Progenitor cell of endocrine pancreas (in vitro differentiated cells): ENCODE results near the gene PPAT. TPM values are rescaled to one million over a fixed set of nuclear protein-coding genes. Genes with fewer than 3 reads are reported as not detected.

Source experiments
- DNase-seq: peaks from one replicate; pipeline ENCODE4 v3.0.0; 2021; ENCODE audit warnings: low spot score; ENCODE audit not compliant: unreplicated experiment
- H3K27ac Mint-ChIP-seq: 2 replicates; pipeline ENCODE4 v1.8.0; 2021; ENCODE audit warnings: mild to moderate bottlenecking, moderate library complexity, mixed read lengths
- H3K27me3 Mint-ChIP-seq: 2 replicates; pipeline ENCODE4 v1.8.0; 2021; ENCODE audit warnings: mixed read lengths
- H3K36me3 Mint-ChIP-seq: 2 replicates; pipeline ENCODE4 v1.8.0; 2022; ENCODE audit warnings: mixed read lengths; ENCODE audit not compliant: insufficient read depth
- H3K4me1 Mint-ChIP-seq: 2 replicates; pipeline ENCODE4 v1.8.0; 2021; ENCODE audit warnings: low read depth, mixed read lengths
- H3K4me3 Mint-ChIP-seq: 2 replicates; pipeline ENCODE4 v1.8.0; 2021; ENCODE audit warnings: low read depth, mild to moderate bottlenecking, moderate library complexity, mixed read lengths
- H3K9me3 Mint-ChIP-seq: 2 replicates; pipeline ENCODE4 v1.8.0; 2021; ENCODE audit warnings: low read depth, mixed read lengths
- CTCF ChIP-seq: fragments of 200-600 bp; sonication (generic); IDR thresholded peaks from one replicate; pipeline ENCODE4 v1.5.0; 2021; ENCODE audit warnings: antibody characterized with exemption, mild to moderate bottlenecking; ENCODE audit not compliant: unreplicated experiment
- total RNA-seq: library from RNA; stranded (reverse); gene quantifications from 2 replicates; pipeline ENCODE4 v1.2.1, GENCODE V29; 2021

The PPAT gene
- total RNA-seq, 1 donor from 2014 or later: 24.4 TPM

DNA sequence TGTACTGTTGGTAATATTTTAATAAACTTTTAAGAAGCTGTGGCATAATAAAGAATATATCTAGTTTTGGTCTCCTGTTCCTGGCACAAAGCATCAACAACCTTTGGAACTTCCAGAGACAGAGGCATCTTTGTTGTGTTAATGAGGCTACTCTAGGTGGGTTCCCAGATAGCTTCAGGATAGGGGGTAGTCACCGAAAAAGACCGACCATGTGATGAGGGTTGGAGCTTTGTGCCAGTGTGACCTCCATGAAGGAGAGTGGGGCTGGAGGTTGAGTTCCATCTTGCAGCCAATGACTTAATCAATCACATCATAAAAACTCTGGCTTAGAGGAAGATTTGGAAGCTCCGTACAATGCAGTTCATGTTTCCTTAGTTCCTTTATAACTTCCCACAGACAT lies 9.9 kb downstream of the PPAT start:
- H3K4me1 Mint-ChIP-seq: peaks cover 3% of the 10 kb centered on the region
- no peak for TF ChIP-seq CTCF
- peaks cover 4% of the 10 kb centered on the region for H3K36me3 Mint-ChIP-seq
- DNase-seq: no peak
- no peak overlapping the region for H3K4me3 Mint-ChIP-seq
- H3K27ac Mint-ChIP-seq: peak overlapping the region; percentile 45
- H3K27me3 Mint-ChIP-seq: no peaks in the 10 kb centered on the region
- peaks cover 4% of the 10 kb centered on the region for H3K9me3 Mint-ChIP-seq

DNA sequence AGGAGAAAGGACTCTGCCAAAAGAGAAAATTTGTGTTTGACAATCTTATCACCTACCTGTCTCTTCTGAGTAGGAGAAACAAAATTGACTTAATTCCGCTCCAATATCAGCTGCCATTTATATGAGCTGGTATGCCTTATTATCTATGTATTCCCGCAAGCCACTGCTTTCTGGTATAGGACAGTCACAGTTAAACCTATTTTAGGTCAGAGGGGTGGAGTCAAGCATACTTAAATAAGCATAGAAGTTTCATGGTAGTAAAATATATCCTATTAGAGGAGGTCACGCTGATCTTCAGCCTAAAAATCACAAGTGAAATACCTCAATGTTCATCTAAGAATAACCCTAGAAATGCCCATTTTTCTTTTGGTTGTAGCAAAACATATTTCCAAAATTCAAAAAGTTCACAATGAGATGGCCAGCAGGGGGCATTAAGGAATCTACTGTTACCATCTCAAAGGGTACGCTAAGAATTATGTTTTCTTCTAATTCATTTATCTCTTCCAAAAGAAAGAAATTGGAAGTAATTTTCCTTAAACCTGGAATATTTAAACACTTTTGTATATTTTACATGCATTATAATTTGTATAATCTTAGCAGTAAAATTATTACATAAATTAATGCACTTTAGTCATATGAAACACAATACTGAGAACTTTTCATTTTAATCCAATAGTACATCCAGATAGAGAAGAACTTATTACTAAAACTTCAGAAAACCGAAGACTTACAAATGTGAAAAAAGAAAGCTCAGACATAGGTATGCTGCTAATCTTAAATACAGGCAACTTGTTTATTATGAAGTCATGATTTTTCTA lies 10.5 kb downstream of the PPAT start:
- Mint-ChIP-seq H3K4me1 (peaks cover 3% of the 10 kb centered on the region), H3K4me3 (no peak overlapping the region), H3K36me3 (peaks cover 5% of the 10 kb centered on the region), H3K9me3 (peaks cover 4% of the 10 kb centered on the region), H3K27ac (no peak overlapping the region), H3K27me3 (no peaks in the 10 kb centered on the region)
- no peak for DNase-seq
- peak; percentile 65 for TF ChIP-seq CTCF

GRCh38 chr4:56424176-56424575 lies 11.2 kb downstream of the PPAT start:
- Mint-ChIP-seq H3K27me3 (no peaks in the 10 kb centered on the region), H3K9me3 (peaks cover 4% of the 10 kb centered on the region), H3K4me3 (no peak overlapping the region), H3K4me1 (peaks cover 3% of the 10 kb centered on the region), H3K27ac (no peak overlapping the region), H3K36me3 (peaks cover 5% of the 10 kb centered on the region)
- no peak for TF ChIP-seq CTCF
- no peak for DNase-seq

GRCh38 chr4:56417396-56417795 lies 18.0 kb downstream of the PPAT start:
- Mint-ChIP-seq H3K27ac (no peak overlapping the region), H3K4me3 (no peak overlapping the region), H3K9me3 (no peaks in the 10 kb centered on the region), H3K4me1 (peaks cover 2% of the 10 kb centered on the region), H3K36me3 (peaks cover 3% of the 10 kb centered on the region), H3K27me3 (no peaks in the 10 kb centered on the region)
- DNase-seq: no peak
- TF ChIP-seq CTCF: no peak

- Mint-ChIP-seq H3K4me1 (peaks cover 7% of the 10 kb centered on the region), H3K27me3 (no peaks in the 10 kb centered on the region), H3K4me3 (no peak overlapping the region), H3K27ac (no peak overlapping the region), H3K36me3 (peaks cover 1% of the 10 kb centered on the region), H3K9me3 (no peaks in the 10 kb centered on the region)
- no peak for DNase-seq
- no peak for TF ChIP-seq CTCF
Measured at GRCh38 chr4:56416349-56416748, 19.1 kb downstream of the PPAT start.
